ENCODE data around the gene HMCN1.

GRCh38 chr1:186183970-186184628, 449.9 kb downstream of the HMCN1 start:
- TF ChIP-seq CTCF (IDR thresholded peaks at IDR 0.05; ENCODE audit: low read depth, low read length, poor library complexity, severe bottlenecking), result no peak
- no peak for TF ChIP-seq EZH2phosphoT487 (IDR thresholded peaks at IDR 0.05; ENCODE audit: borderline replicate concordance, low read length)

Measured in DOHH2 (cell line).